ENCODE measurements around the gene CASTOR1. TPM values are rescaled to one million over a fixed set of nuclear protein-coding genes. Genes with fewer than 3 reads are reported as not detected.

Gene CASTOR1
- total RNA-seq, 1 donor from 2014 or later: 55.9 TPM

GRCh38 chr22:30244066-30244465 lies 45.2 kb downstream of the CASTOR1 start:
- Histone ChIP-seq H3K9me3 (no peaks in the 10 kb centered on the region), H3K27ac (no peak overlapping the region), H3K4me3 (no peak overlapping the region), H3K36me3 (no peaks in the 10 kb centered on the region), H3K27me3 (peaks cover 3% of the 10 kb centered on the region), H3K4me1 (peaks cover 0 to 5% of the 10 kb centered on the region in 2 donors)
- intact Hi-C loops (cut with DNase I): no loop called here
- no peak for DNase-seq (ENCODE audit: low spot score in 2 of 2)
- TF ChIP-seq CTCF (IDR thresholded peaks at IDR 0.05): no peak

- no peak overlapping the region for H3K27ac ChIP-seq
- TF ChIP-seq CTCF (IDR thresholded peaks at IDR 0.05): no peak
- no peaks in the 10 kb centered on the region for H3K36me3 ChIP-seq
- intact Hi-C loops (cut with DNase I): no loop called here
- peaks cover 3% of the 10 kb centered on the region for H3K27me3 ChIP-seq
- no peak overlapping the region for H3K4me3 ChIP-seq
- no peak for DNase-seq (ENCODE audit: low spot score in 2 of 2)
- peaks cover 0 to 5% of the 10 kb centered on the region in 2 donors for H3K4me1 ChIP-seq
- no peaks in the 10 kb centered on the region for H3K9me3 ChIP-seq
Measured at GRCh38 chr22:30243661-30244060, 45.6 kb downstream of the CASTOR1 start.

GRCh38 chr22:30241576-30242371 lies 47.5 kb downstream of the CASTOR1 start:
- TF ChIP-seq CTCF (IDR thresholded peaks at IDR 0.05): no peak
- DNase-seq (ENCODE audit: low spot score in 2 of 2): no peak
- no peak overlapping the region for H3K27ac ChIP-seq
- intact Hi-C loops (cut with DNase I): no loop called here
- H3K4me3 ChIP-seq: no peak overlapping the region
- H3K27me3 ChIP-seq: peaks cover 3% of the 10 kb centered on the region
- H3K36me3 ChIP-seq: no peaks in the 10 kb centered on the region
- H3K9me3 ChIP-seq: no peaks in the 10 kb centered on the region
- H3K4me1 ChIP-seq: peaks cover 0 to 5% of the 10 kb centered on the region in 2 donors

- no peak for TF ChIP-seq CTCF (IDR thresholded peaks at IDR 0.05)
- Histone ChIP-seq H3K9me3 (no peaks in the 10 kb centered on the region), H3K27me3 (peaks cover 1% of the 10 kb centered on the region), H3K36me3 (no peaks in the 10 kb centered on the region), H3K27ac (no peak overlapping the region), H3K4me3 (no peak overlapping the region), H3K4me1 (peaks cover 0 to 2% of the 10 kb centered on the region in 2 donors)
- intact Hi-C loops (cut with DNase I): no loop called here
- no peak for DNase-seq (ENCODE audit: low spot score in 2 of 2)
Measured at GRCh38 chr22:30240541-30241417, 48.5 kb downstream of the CASTOR1 start.

GRCh38 chr22:30239488-30240405 lies 49.6 kb downstream of the CASTOR1 start:
- Histone ChIP-seq H3K27ac (no peak overlapping the region), H3K27me3 (no peaks in the 10 kb centered on the region), H3K9me3 (no peaks in the 10 kb centered on the region), H3K4me1 (no peaks in the 10 kb centered on the region), H3K36me3 (no peaks in the 10 kb centered on the region), H3K4me3 (no peak overlapping the region)
- intact Hi-C loops (cut with DNase I): loop anchor here (10.0 kb wide), 1 partner anchor 55 kb away; no protein-coding TSS in a partner anchor
- no peak for TF ChIP-seq CTCF (IDR thresholded peaks at IDR 0.05)
- DNase-seq (ENCODE audit: low spot score in 2 of 2): no peak
